K562 (cell line): ENCODE data around the gene ZNF628. TPM values are rescaled to one million over a fixed set of nuclear protein-coding genes. Genes with fewer than 3 reads are reported as not detected.

Experiments used
- ATAC-seq: fragments of 200-7000 bp; cut with Tn5 transposase; 3 replicates; pipeline ENCODE4 v1.9.1; 2020; ENCODE audit warnings: moderate library complexity
- BruUV-seq: library from RNA; stranded (reverse); fragments of 400-500 nt; replicated peaks from 2 replicates; lab custom pipeline; 2021; lab: Mats Ljungman, UMichigan
- CTCF ChIA-PET: fragments of 300-600 bp; formaldehyde crosslinking; extraction: SDS; loops from one replicate; lab custom pipeline; 2021; ENCODE audit warnings: low intra/inter-chr PET ratio; lab: Yijun Ruan, JAX
- POLR2A ChIA-PET: fragments of 300-600, 350-650 bp; sonication (Branson Sonifier 250); formaldehyde crosslinking; extraction: SDS; loops from one replicate; lab custom pipeline; 2021; ENCODE audit warnings: antibody characterized with exemption, inconsistent platforms; lab: Yijun Ruan, JAX
- DNase-seq, 4 experiments: peaks; one replicate each; pipeline versions ENCODE4 v3.0.0 to v3.0.0-alpha.2; 2011 to 2018; ENCODE audit warnings: low spot score in 3 of 4, mixed read lengths in 3 of 4; ENCODE audit errors: extremely low read depth in 1 of 4
- FAIRE-seq: peaks from 2 replicates; lab custom pipeline; 2011; peaks lifted over from hg19 to GRCh38; lab: Jason Lieb, UNC
- H2AFZ ChIP-seq: 2 replicates; pipeline ENCODE4 v1.6.0; 2011; ENCODE audit warnings: low read depth, low read length, control low read depth, inconsistent platforms
- H3K27ac ChIP-seq: fragments of 200-600 bp; 3 replicates; pipeline ENCODE4 v1.8.0; 2011; ENCODE audit warnings: low read depth, mild to moderate bottlenecking, control low read depth, inconsistent platforms, low read length, moderate library complexity, mixed read lengths; ENCODE audit errors: extremely low read depth
- H3K27me3 ChIP-seq, 2 experiments: fragments of 300-600 bp in 1 of 2; 2 replicates in 1 of 2; 3 replicates in 1 of 2; pipeline versions ENCODE4 v1.6.0 to v1.8.0; 2011; ENCODE audit warnings: inconsistent platforms in 2 of 2, low read length in 2 of 2, mild to moderate bottlenecking in 1 of 2, mixed read lengths in 1 of 2, moderate library complexity in 1 of 2; ENCODE audit not compliant: control insufficient read depth in 2 of 2, insufficient read depth in 2 of 2
- H3K36me3 ChIP-seq: fragments of 300-600 bp; 3 replicates; pipeline ENCODE4 v1.8.0; 2011; ENCODE audit warnings: mild to moderate bottlenecking, low read length, inconsistent platforms; ENCODE audit not compliant: control insufficient read depth, insufficient read depth
- H3K4me1 ChIP-seq, 2 experiments: fragments of 200-600 bp in 1 of 2; replicated peaks in 1 of 2; 2 replicates in 1 of 2; 3 replicates in 1 of 2; pipeline versions ENCODE4 v1.5.1 to v1.8.0; 2011; ENCODE audit warnings: inconsistent platforms in 2 of 2, low read length in 2 of 2, mild to moderate bottlenecking in 1 of 2, mixed read lengths in 1 of 2, moderate library complexity in 1 of 2; ENCODE audit not compliant: control insufficient read depth in 2 of 2, insufficient read depth in 2 of 2
- H3K4me2 ChIP-seq: 2 replicates; pipeline ENCODE4 v1.6.1; 2011; ENCODE audit warnings: low read length, control low read depth, inconsistent platforms, mixed read lengths; ENCODE audit not compliant: insufficient read depth
- H3K4me3 ChIP-seq: fragments of 200-600 bp; sonication (generic), shearing (Covaris generic); 2 replicates; pipeline ENCODE4 v1.5.1; 2016; ENCODE audit warnings: control low read depth, inconsistent platforms
- H3K79me2 ChIP-seq: fragments of 200-600 bp; 3 replicates; pipeline ENCODE4 v1.8.0; 2011; ENCODE audit warnings: low read length, inconsistent platforms; ENCODE audit not compliant: control insufficient read depth, insufficient read depth
- H3K9ac ChIP-seq, 2 experiments: 2 replicates each; pipeline versions ENCODE4 v1.6.0 to v1.6.1; 2011; ENCODE audit warnings: low read depth in 2 of 2, low read length in 2 of 2, control low read depth in 1 of 2, inconsistent platforms in 1 of 2, mild to moderate bottlenecking in 1 of 2, mixed read lengths in 1 of 2; ENCODE audit not compliant: insufficient read depth in 1 of 2
- H3K9me1 ChIP-seq: one replicate; pipeline ENCODE4 v1.6.0; 2011; ENCODE audit warnings: inconsistent platforms, mild to moderate bottlenecking, low read length, moderate library complexity; ENCODE audit not compliant: control insufficient read depth, insufficient read depth
- H3K9me3 ChIP-seq: replicated peaks from 2 replicates; pipeline ENCODE4 v1.5.1; 2011; ENCODE audit warnings: low read depth, low read length, inconsistent platforms; ENCODE audit not compliant: control insufficient read depth, insufficient read depth
- H4K20me1 ChIP-seq: replicated peaks from 2 replicates; pipeline ENCODE4 v1.6.1; 2011; ENCODE audit warnings: low read length, inconsistent platforms, mixed read lengths; ENCODE audit not compliant: control insufficient read depth, insufficient read depth
- BCL6 ChIP-seq: fragments of 250-450 bp; sonication (Bioruptor Pico); IDR thresholded peaks from 2 replicates; pipeline ENCODE4 v1.4.0; 2020
- CEBPB ChIP-seq: fragments of 450-650 bp; IDR thresholded peaks from 2 replicates; pipeline ENCODE4 v1.6.1; 2016; ENCODE audit warnings: missing genetic modification characterization, missing compliant biosample characterization
- EP300 ChIP-seq: IDR thresholded peaks from 2 replicates; pipeline ENCODE4 v1.6.1; 2012; ENCODE audit warnings: low read length, improper control_type of control experiment
- HDAC1 ChIP-seq, 2 experiments: fragments of 450-650 bp; IDR thresholded peaks; 2 replicates each; pipeline ENCODE4 v1.6.1; 2016 to 2017; ENCODE audit warnings: inconsistent platforms in 1 of 2, mild to moderate bottlenecking in 1 of 2, moderate library complexity in 1 of 2
- HOXB6 ChIP-seq: fragments of 250-450 bp; sonication (Bioruptor Pico); IDR thresholded peaks from 2 replicates; pipeline ENCODE4 v1.5.1; 2022; ENCODE audit warnings: mild to moderate bottlenecking, borderline replicate concordance
- KDM4B ChIP-seq, 2 experiments: fragments of 450-650 bp in 1 of 2; sonication (generic) in 1 of 2; IDR thresholded peaks; 2 replicates each; pipeline ENCODE4 v1.6.1; 2016 to 2017; ENCODE audit warnings: borderline replicate concordance in 2 of 2, antibody characterized with exemption in 1 of 2, low read depth in 1 of 2, mild to moderate bottlenecking in 1 of 2
- MYBL2 ChIP-seq, 2 experiments: fragments of 450-650 bp in 1 of 2; sonication (generic) in 1 of 2; formaldehyde crosslinking in 1 of 2; IDR thresholded peaks; 2 replicates each; pipeline versions ENCODE4 v1.6.1 to v1.8.1; 2017 to 2022; ENCODE audit warnings: borderline replicate concordance in 1 of 2, inconsistent platforms in 1 of 2, low read depth in 1 of 2, mild to moderate bottlenecking in 1 of 2, missing genetic modification reagents in 1 of 2, moderate library complexity in 1 of 2
- POLR2A ChIP-seq: fragments of 450-650 bp; conservative IDR thresholded peaks from 2 replicates; pipeline ENCODE4 v1.6.1; 2016
- RCOR1 ChIP-seq, 2 experiments: IDR thresholded peaks; 2 replicates each; pipeline ENCODE4 v1.6.1; 2012; ENCODE audit warnings: low read depth in 2 of 2, low read length in 2 of 2, borderline replicate concordance in 1 of 2, improper control_type of control experiment in 1 of 2
- RNF2 ChIP-seq: sonication (generic); IDR thresholded peaks from 2 replicates; pipeline ENCODE4 v1.6.1; 2016
- SUPT5H ChIP-seq: fragments of 450-650 bp; IDR thresholded peaks from 2 replicates; pipeline ENCODE4 v1.6.1; 2016
- TBL1XR1 ChIP-seq, 2 experiments: IDR thresholded peaks; 2 replicates each; pipeline ENCODE4 v1.6.1; 2012; ENCODE audit warnings: improper control_type of control experiment in 2 of 2, low read length in 2 of 2, mild to moderate bottlenecking in 1 of 2
- TEAD4 ChIP-seq, 2 experiments: sonication (generic) in 1 of 2; formaldehyde crosslinking in 1 of 2; IDR thresholded peaks; 2 replicates each; pipeline versions ENCODE4 v1.6.1 to v1.8.0; 2012 to 2022; ENCODE audit warnings: borderline replicate concordance in 1 of 2, inconsistent platforms in 1 of 2, low read length in 1 of 2, mild to moderate bottlenecking in 1 of 2, missing genetic modification reagents in 1 of 2
- ZFP1 ChIP-seq: fragments of 450-650 bp; formaldehyde crosslinking; IDR thresholded peaks from 2 replicates; pipeline ENCODE4 v1.4.0; 2020; ENCODE audit warnings: mild to moderate bottlenecking, mixed read lengths
- WGBS: fragments of 100-300 bp; shearing (Covaris generic); methylation state at CpG from one replicate; pipeline ENCODE4 v1.1.6; 2016; ENCODE audit warnings: low coverage, mixed read lengths; ENCODE audit not compliant: insufficient coverage; ENCODE audit errors: missing lambda C conversion rate; 5-methylcytosine and 5-hydroxymethylcytosine counted together
- in situ Hi-C: fragments of 300-500 bp; cut with MboI; formaldehyde crosslinking; loops from 4 replicates; pipeline ENCODE4 v1.15.0; 2018; ENCODE audit warnings: inconsistent platforms, mixed read lengths
- intact Hi-C: fragments of 100-400 bp; cut with micrococcal nuclease; formaldehyde crosslinking; loops from 2 replicates; pipeline ENCODE4 v1.14.2; 2022
- polyA plus RNA-seq, 8 experiments: library from polyadenylated mRNA; depleted of rRNA in 4 of 8; stranded (reverse) in 5 of 8; unstranded in 3 of 8; fragments of >200 nt; fragmentation: Nextera tagmentation in 2 of 8; fragmentation: Illumina TruSeq in 1 of 8; extraction: Ambion mirVana in 2 of 8; extraction: Trizol in 1 of 8; gene quantifications; 2 replicates each; pipeline versions ENCODE4 v1.2.1 to v1.2.3, GENCODE V29; 2011 to 2014; ENCODE audit warnings: inconsistent platforms in 1 of 8, missing spikeins in 1 of 8
- total RNA-seq, 7 experiments: library from RNA; depleted of rRNA in 6 of 7; stranded (reverse); fragments of >200 nt in 6 of 7; fragmentation: Illumina TruSeq in 2 of 7; extraction: Trizol in 2 of 7; gene quantifications; 2 replicates each; pipeline versions ENCODE4 v1.2.1 to v1.2.3, GENCODE V29; 2011 to 2021; ENCODE audit warnings: low replicate concordance in 1 of 7
- TF ChIP-seq, protein P1 (sequence below): fragments of 250-450 bp; sonication (Bioruptor Pico); IDR thresholded peaks from 2 replicates; pipeline ENCODE4 v1.8.0; 2022; ENCODE audit warnings: moderate library complexity, mild to moderate bottlenecking, inconsistent platforms
- TF ChIP-seq, protein P2 (sequence below): fragments of 150-350 bp; conservative IDR thresholded peaks from 2 replicates; pipeline ENCODE4 v1.6.1; 2014; ENCODE audit warnings: low read length
- TF ChIP-seq, protein P3 (sequence below): fragments of 450-650 bp; IDR thresholded peaks from 2 replicates; pipeline ENCODE4 v1.6.1; 2016

ZNF628 gene
- total and polyA plus RNA-seq, 9 of the 15 experiments (the other 6 are each of a cell fraction or from before 2014, with no cell fraction given): 0.13 to 13.6 (median 2.2) TPM; not detected in 3

DNA sequence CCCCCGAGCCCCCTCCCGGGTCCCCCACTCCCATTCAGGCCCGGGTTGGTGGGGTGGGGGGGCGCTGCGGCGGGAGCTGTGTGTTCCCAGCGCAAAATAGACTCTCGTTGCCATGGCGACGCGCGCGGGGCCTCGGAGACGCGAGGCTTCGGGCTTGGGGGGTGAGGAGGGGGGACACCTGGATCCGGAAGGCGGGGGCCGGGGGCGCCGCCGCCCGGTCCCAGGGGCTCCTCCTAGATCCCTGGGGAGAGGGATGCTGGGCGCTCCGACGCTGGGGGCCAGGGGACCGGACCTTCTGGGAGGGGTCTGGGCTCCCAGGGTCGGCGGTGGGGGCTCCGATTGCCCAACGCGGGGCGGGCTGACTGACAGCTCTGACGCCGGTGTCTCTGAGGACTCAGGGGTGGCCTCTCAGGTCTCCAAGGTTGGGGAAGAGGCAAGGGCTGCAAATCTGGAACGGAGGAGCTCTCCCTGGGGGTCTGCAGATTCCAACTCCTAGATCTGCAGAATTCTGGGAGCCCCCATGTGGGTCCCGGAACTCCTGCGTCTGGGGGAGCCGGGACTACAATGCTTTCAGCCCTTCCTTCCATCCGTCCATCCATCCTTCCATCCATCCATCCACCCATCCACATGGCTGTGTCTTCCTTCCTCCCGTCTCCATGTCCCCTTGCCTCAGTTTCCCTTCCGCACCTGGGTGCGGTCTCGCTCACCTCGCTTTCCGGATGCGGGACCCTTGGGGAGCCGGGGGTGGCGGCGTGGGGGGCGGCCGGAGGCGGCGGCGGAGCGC is 24.3 kb upstream of the ZNF628 start:
- CTCF ChIA-PET: interaction anchor here (1.1 kb wide), 1 partner anchor 52 kb away, joined by 6 read pairs; no protein-coding TSS in a partner anchor
- Histone ChIP-seq H3K9me1 (no peaks in the 10 kb centered on the region), H2AFZ (no peak overlapping the region), H3K4me3 (peak overlapping the region; percentile 28), H3K9me3 (no peaks in the 10 kb centered on the region), H4K20me1 (no peaks in the 10 kb centered on the region; the same call in 1 of the 2 replicates), H3K4me2 (peak overlapping the region; percentile 53), H3K36me3 (peaks cover 29% of the 10 kb centered on the region; the same call in 2 of the 3 replicates), H3K79me2 (peaks cover 2% of the 10 kb centered on the region; the same call in 1 of the 3 replicates), H3K27me3 (peaks cover 0 to 14% of the 10 kb centered on the region in 2 experiments; a peak in 4 of 5 replicates), H3K27ac (no peak overlapping the region), H3K4me1 (peaks cover 3 to 75% of the 10 kb centered on the region in 2 experiments), H3K9ac (peak overlapping the region in 1 of 2 experiments; percentile 15; a peak in 2 of 4 replicates)
- in situ Hi-C loops (no loop called here), intact Hi-C loops (loop anchor here (5.0 kb wide), 1 partner anchor 65 kb away; the partner anchor contains the start of gene RPL28)
- WGBS: 1% methylated on average over 29 of the region's 57 CpGs
- no TSS peak for BruUV-seq
- ATAC-seq: no peak
- no peak for FAIRE-seq
- DNase-seq: peak; percentile 27 to 64 (median 53)
- POLR2A ChIA-PET: interaction anchor here (0.6 to 2.0 kb wide), 7 partner anchors 8 to 362 kb away, joined by 3 to 7 read pairs (median 4); partner anchors contain the start of genes FIZ1 and ISOC2
- no peak for TF ChIP-seq TBL1XR1 (IDR thresholded peaks at IDR 0.05; ENCODE audit: low read length in 2 of 2)
- TF ChIP-seq EP300: no peak
- no peak for TF ChIP-seq RCOR1 (IDR thresholded peaks at IDR 0.05; ENCODE audit: borderline replicate concordance in 1 of 2, low read depth in 2 of 2, low read length in 2 of 2)
- TF ChIP-seq BCL6 (CRISPR knock-in tag): no peak
- TF ChIP-seq KDM4B (IDR thresholded peaks at IDR 0.05; ENCODE audit: borderline replicate concordance in 2 of 2, low read depth in 1 of 2): no peak
- peak; percentile 73 for TF ChIP-seq CEBPB (tag)
- TF ChIP-seq, protein P1, sequence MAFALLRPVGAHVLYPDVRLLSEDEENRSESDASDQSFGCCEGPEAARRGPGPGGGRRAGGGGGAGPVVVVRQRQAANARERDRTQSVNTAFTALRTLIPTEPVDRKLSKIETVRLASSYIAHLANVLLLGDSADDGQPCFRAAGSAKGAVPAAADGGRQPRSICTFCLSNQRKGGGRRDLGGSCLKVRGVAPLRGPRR: no peak
- TF ChIP-seq SUPT5H: peak; percentile 42; the same call in 1 of the 2 replicates
- TF ChIP-seq, protein P2, sequence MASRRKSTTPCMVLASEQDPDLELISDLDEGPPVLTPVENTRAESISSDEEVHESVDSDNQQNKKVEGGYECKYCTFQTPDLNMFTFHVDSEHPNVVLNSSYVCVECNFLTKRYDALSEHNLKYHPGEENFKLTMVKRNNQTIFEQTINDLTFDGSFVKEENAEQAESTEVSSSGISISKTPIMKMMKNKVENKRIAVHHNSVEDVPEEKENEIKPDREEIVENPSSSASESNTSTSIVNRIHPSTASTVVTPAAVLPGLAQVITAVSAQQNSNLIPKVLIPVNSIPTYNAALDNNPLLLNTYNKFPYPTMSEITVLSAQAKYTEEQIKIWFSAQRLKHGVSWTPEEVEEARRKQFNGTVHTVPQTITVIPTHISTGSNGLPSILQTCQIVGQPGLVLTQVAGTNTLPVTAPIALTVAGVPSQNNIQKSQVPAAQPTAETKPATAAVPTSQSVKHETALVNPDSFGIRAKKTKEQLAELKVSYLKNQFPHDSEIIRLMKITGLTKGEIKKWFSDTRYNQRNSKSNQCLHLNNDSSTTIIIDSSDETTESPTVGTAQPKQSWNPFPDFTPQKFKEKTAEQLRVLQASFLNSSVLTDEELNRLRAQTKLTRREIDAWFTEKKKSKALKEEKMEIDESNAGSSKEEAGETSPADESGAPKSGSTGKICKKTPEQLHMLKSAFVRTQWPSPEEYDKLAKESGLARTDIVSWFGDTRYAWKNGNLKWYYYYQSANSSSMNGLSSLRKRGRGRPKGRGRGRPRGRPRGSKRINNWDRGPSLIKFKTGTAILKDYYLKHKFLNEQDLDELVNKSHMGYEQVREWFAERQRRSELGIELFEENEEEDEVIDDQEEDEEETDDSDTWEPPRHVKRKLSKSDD: no peak
- TF ChIP-seq TEAD4 (IDR thresholded peaks at IDR 0.05; ENCODE audit: low read length): no peak
- no peak for TF ChIP-seq TEAD4 (CRISPR knock-in tag; IDR thresholded peaks at IDR 0.05; ENCODE audit: borderline replicate concordance)
- TF ChIP-seq HDAC1 (IDR thresholded peaks at IDR 0.05): peak in 1 of 2 experiments; percentile 45; a peak in 1 of 4 replicates
- TF ChIP-seq ZFP1 (CRISPR knock-in tag): no peak
- TF ChIP-seq RNF2: no peak
- TF ChIP-seq HOXB6 (CRISPR knock-in tag): no peak
- TF ChIP-seq, protein P3, sequence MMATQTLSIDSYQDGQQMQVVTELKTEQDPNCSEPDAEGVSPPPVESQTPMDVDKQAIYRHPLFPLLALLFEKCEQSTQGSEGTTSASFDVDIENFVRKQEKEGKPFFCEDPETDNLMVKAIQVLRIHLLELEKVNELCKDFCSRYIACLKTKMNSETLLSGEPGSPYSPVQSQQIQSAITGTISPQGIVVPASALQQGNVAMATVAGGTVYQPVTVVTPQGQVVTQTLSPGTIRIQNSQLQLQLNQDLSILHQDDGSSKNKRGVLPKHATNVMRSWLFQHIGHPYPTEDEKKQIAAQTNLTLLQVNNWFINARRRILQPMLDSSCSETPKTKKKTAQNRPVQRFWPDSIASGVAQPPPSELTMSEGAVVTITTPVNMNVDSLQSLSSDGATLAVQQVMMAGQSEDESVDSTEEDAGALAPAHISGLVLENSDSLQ: peak; percentile 74
- no peak for TF ChIP-seq MYBL2 (IDR thresholded peaks at IDR 0.05; ENCODE audit: low read depth)
- no peak for TF ChIP-seq MYBL2 (CRISPR knock-in tag; IDR thresholded peaks at IDR 0.05; ENCODE audit: borderline replicate concordance)
- TF ChIP-seq POLR2A: no peak; the same call in 1 of the 2 replicates
